GM12891 (cell line): ENCODE data around the gene FNDC5.

ENCODE experiments used
- DNase-seq: peaks from one replicate; pipeline ENCODE4 v3.0.0; 2011; ENCODE audit warnings: low spot score; ENCODE audit not compliant: insufficient read length
- FAIRE-seq: peaks from 2 replicates; lab custom pipeline; 2011; peaks lifted over from hg19 to GRCh38; lab: Jason Lieb, UNC
- PAX5 ChIP-seq: IDR thresholded peaks from 2 replicates; pipeline ENCODE4 v1.6.1; 2011; ENCODE audit warnings: low read length, moderate library complexity, mild to moderate bottlenecking; ENCODE audit not compliant: insufficient read depth, severe bottlenecking
- POLR2A ChIP-seq: IDR thresholded peaks from 2 replicates; pipeline ENCODE4 v1.6.1; 2011; ENCODE audit warnings: low read depth, low read length, control low read depth
- POLR2AphosphoS5 ChIP-seq: IDR thresholded peaks from 2 replicates; pipeline ENCODE4 v1.6.1; 2011; ENCODE audit warnings: low read depth, low read length, control low read depth
- POU2F2 ChIP-seq: IDR thresholded peaks from 2 replicates; pipeline ENCODE4 v1.6.1; 2011; ENCODE audit warnings: low read depth, mild to moderate bottlenecking, control low read depth, low read length, moderate library complexity
- SPI1 ChIP-seq: IDR thresholded peaks from 2 replicates; pipeline ENCODE4 v1.6.1; 2011; ENCODE audit warnings: low read depth, low read length, control low read depth
- TAF1 ChIP-seq: IDR thresholded peaks from 2 replicates; pipeline ENCODE4 v1.6.1; 2011; ENCODE audit warnings: low read depth, low read length, control low read depth

FNDC5 gene

GRCh38 chr1:32855861-32856617 is 14.7 kb downstream of the FNDC5 start:
- DNase-seq (no peak), FAIRE-seq (no peak)
- no peak for TF ChIP-seq POLR2A
- TF ChIP-seq TAF1, result no peak
- no peak for TF ChIP-seq POLR2AphosphoS5
- TF ChIP-seq PAX5, result no peak
- TF ChIP-seq SPI1, result no peak

DNA sequence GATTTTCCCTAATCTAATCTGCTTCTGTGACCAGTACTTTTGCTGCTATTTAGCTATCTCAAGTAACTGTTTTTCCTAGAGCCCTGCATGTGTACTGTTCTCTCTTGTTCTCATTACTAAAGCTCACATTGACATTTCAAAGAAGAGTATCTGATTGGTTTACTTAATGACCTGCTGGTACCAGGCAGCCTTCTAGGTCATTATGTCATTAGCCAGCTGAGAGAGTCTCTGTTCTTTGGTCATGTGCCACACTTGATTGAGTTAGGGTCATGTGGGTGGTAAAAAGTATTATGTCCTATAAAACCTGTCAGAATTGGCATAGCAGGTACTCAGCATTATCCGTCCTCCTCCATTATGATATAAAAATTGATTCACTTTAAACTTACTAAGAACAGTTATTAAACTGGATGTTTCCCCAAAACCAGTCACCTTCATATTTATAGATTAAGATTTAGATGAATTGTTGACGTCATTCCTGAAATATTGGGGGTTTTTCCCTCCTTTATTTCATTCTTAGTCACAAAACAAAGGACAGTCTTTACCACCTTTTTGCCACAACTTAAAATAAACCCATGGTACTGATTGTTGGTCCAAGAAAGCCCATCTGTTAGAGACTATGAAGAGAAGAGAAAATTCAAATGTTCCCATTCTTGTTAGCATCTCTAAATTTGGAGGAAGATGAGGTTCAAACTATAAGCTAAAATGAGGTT is 22.2 kb downstream of the FNDC5 start:
- DNase-seq (no peak), FAIRE-seq (peak; percentile 59)
- TF ChIP-seq POLR2AphosphoS5 (no peak), PAX5 (no peak), POU2F2 (no peak), POLR2A (no peak)

- no peak for DNase-seq
- no peak for FAIRE-seq
These were observed 38.8 kb downstream of the FNDC5 start for GRCh38 chr1:32831878-32832277.

GRCh38 chr1:32830092-32830852 is 40.4 kb downstream of the FNDC5 start:
- no peak for FAIRE-seq
- TF ChIP-seq SPI1, result no peak
- TF ChIP-seq TAF1, result no peak
- no peak for TF ChIP-seq POU2F2
- no peak for TF ChIP-seq PAX5
- TF ChIP-seq POLR2AphosphoS5, result no peak
- no peak for TF ChIP-seq POLR2A
- DNase-seq, result no peak

More at GRCh38 chr1:32831878-32832277, 38.8 kb downstream of the FNDC5 start:
- TF ChIP-seq SPI1 (no peak), POLR2A (no peak), TAF1 (no peak), POU2F2 (no peak), POLR2AphosphoS5 (no peak), PAX5 (no peak)

DNA sequence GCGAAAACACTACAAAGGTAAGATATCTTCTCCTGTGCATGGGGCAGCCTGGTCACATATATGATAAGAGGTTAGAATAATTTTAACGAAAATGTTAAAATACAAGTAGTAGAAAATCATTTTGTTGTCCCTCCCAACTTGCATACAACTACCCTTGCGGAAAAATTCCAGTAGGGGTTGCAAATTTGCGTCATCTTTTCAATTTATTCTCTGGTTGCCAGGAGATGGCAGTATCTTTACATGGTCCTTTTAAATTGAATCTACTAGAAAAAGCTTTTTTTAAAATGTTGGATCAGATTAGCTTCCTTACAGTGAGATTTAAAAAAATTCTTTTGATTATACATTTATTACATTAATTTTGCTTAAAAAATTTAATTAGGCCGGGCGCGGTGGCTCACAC is 42.4 kb downstream of the FNDC5 start:
- no peak for FAIRE-seq

DNA sequence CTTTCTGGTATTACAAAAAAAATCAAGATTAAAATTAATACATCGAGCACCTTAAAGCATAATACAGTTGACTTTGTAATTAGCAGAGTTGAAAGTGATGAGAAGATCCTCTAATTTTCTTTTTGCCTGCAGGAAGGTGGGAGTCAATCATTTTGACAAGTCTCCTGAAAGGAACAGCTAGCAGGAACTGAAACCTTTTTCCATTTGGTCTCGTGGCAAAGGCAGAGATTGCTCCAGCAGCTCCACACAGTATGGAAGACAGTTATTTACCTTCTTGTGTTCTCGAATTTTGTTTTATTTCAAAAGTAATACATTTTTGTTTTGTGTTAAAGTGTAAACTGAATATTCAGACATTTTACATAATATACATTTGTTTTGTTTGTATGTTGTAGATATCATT is 45.5 kb downstream of the FNDC5 start:
- FAIRE-seq (no peak), DNase-seq (no peak)
- TF ChIP-seq SPI1, result peak; percentile 31; the same call in 1 of the 2 replicates
- TF ChIP-seq POLR2AphosphoS5, result no peak

More for the DNA sequence above, 42.4 kb downstream of the FNDC5 start:
- no peak for DNase-seq
- no peak for TF ChIP-seq SPI1
- TF ChIP-seq POLR2A, result no peak
- no peak for TF ChIP-seq PAX5
- TF ChIP-seq POU2F2, result no peak
- no peak for TF ChIP-seq TAF1
- TF ChIP-seq POLR2AphosphoS5, result no peak

- DNase-seq, result peak; percentile 39
- peak; percentile 93 for FAIRE-seq
- TF ChIP-seq PAX5 (peak; percentile 25), POU2F2 (peak; percentile 52), POLR2AphosphoS5 (peak; percentile 95), POLR2A (peak; percentile 97), TAF1 (peak; percentile 76), SPI1 (peak; percentile 91)
These were observed 51.7 kb downstream of the FNDC5 start for GRCh38 chr1:32818804-32819541.

DNA sequence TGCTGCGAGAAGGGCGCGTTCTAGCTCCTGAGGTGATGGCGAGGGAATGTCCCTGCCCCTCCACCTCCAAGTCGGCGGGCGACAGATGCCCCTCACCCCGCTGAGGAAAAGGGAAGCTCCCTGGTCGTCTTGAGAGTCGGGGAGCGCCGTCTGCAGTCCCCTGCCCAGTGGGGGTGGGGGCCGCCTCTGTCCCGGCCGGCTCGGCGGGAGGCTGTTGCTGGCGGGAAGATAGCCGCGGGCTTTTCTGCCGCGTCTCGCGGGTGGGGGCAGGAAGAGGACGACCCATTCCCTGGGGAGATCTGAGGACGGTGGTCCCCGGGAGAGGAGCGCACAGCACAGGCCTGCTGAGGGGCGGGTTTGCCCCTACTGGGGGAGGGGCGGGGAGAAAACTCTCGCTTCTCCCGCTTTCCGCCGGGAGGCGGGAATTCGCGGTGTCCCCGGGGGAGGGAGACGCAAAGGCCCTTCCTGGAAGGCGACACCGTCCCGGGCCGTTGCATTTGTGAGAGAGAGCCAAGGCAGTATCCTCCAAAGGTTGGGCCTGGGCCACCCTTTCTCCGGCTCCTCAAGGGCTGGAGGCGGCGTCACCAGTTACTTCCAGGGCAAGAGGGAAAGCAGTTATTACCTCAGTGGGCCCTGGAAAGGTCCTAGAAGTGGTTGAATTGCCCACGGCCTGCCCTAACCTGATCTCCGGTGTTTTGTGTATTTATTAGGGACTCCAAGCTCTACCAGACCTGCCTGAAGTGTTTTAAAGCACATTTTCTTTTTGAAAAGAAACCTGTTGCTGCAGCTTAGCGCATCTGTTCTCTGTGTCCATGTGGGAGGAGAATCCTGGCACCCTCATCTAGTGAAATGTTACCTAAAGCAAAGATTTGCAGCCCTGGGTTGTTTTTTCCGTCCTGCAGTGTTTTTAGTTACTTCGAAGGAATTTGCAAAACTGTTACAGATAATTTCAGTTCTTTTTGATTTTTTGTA is 52.6 kb downstream of the FNDC5 start:
- DNase-seq (peak; percentile 23), FAIRE-seq (peak; percentile 23)
- TF ChIP-seq TAF1 (no peak; the same call in 1 of the 2 replicates), SPI1 (no peak), POU2F2 (0 out of 2 replicates have a peak, but pooled peaks have one; percentile 10), PAX5 (no peak), POLR2A (no peak), POLR2AphosphoS5 (peak; percentile 3; the same call in 1 of the 2 replicates)
